Measurements from ENCODE around the gene KCNG1. TPM values are rescaled to one million over a fixed set of nuclear protein-coding genes. Genes with fewer than 3 reads are reported as not detected.

KCNG1 gene
- total and polyA plus RNA-seq, 2 of the 13 experiments (the other 11 are each of a cell fraction or from before 2014, with no cell fraction given) = not detected

DNA sequence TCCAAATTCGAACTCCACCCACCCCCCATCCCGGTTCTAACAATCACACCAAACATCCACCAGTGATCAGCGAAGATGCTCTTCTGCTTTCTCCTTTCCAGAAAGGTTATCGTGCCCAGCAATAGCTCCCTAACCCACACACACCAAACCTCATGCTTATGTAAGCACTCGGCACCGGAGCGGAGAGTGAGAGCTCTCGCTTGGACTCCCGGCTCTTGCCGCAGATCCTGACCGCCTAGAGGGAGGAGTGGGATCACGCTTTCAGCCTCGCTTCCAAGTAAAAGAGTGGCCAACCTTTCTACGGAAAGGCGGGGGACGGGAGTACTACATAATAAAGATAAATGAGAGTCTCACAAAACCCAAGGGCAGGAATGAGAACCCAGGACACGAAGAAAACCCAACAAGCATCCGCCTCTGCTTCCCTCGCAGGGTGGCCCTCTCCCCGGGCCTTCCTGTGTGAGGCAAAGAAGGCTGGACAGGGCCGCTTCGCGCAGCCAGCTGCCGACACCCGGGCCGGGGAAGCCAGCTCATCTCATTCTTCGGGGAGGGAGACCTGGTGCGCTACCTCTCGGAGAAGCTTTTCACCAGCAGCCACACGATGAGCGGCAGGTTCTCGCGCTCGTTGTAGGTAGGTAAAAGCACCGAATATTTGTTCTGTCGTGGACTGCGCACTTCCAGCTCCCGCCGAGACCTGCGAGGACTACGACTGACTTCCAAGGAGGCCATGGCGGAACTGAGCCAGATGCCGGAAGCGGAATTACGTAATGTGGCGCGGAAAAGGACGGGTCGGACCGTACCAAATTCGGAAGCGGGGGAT is 64.9 kb downstream of the KCNG1 start, which contains the start of gene DPM1 (continued):
- TF ChIP-seq PAX8 (CRISPR knock-in tag; IDR thresholded peaks at IDR 0.05; ENCODE audit: borderline replicate concordance) (no peak), KMT2A (CRISPR knock-in tag; IDR thresholded peaks at IDR 0.05) (peak; percentile 96), ZNF20 (CRISPR knock-in tag; IDR thresholded peaks at IDR 0.05) (no peak), PHB2 (IDR thresholded peaks at IDR 0.05; ENCODE audit: partially characterized antibody) (no peak), ZNF432 (CRISPR knock-in tag; IDR thresholded peaks at IDR 0.05; ENCODE audit: borderline replicate concordance) (no peak; the same call in 1 of the 2 replicates), ZNF883 (CRISPR knock-in tag; IDR thresholded peaks at IDR 0.05; ENCODE audit: not compliant biosample characterization) (peak; percentile 18), YY1 (IDR thresholded peaks at IDR 0.05; ENCODE audit: insufficient read depth, insufficient replicate concordance, low read depth, low read length) (peak; percentile 91), ZNF101 (CRISPR knock-in tag; IDR thresholded peaks at IDR 0.05; ENCODE audit: borderline replicate concordance, low read depth) (no peak), ZFP91 (CRISPR knock-in tag; IDR thresholded peaks at IDR 0.05; ENCODE audit: borderline replicate concordance) (peak; percentile 76; the same call in 1 of the 2 replicates), RARA (CRISPR knock-in tag; IDR thresholded peaks at IDR 0.05) (no peak), ZNF333 (CRISPR knock-in tag; IDR thresholded peaks at IDR 0.05; ENCODE audit: borderline replicate concordance) (no peak), ZNF33B (CRISPR knock-in tag; IDR thresholded peaks at IDR 0.05) (peak; percentile 66; the same call in 1 of the 2 replicates), ZBTB7B (CRISPR knock-in tag; IDR thresholded peaks at IDR 0.05) (peak; percentile 51), RORA (CRISPR knock-in tag; IDR thresholded peaks at IDR 0.05) (no peak), ZNF451 (CRISPR knock-in tag; IDR thresholded peaks at IDR 0.05) (no peak), FOSL2 (CRISPR knock-in tag; IDR thresholded peaks at IDR 0.05) (peak; percentile 50), RBFOX2 (IDR thresholded peaks at IDR 0.05; ENCODE audit: low read depth, low read length) (no peak; the same call in 1 of the 2 replicates), NFE2 (CRISPR knock-in tag; IDR thresholded peaks at IDR 0.05) (no peak), ZNF577 (CRISPR knock-in tag; IDR thresholded peaks at IDR 0.05; ENCODE audit: borderline replicate concordance, low read depth) (no peak), JUND (CRISPR knock-in tag; IDR thresholded peaks at IDR 0.05) (peak; percentile 69)
- TF ChIP-seq, protein P1, sequence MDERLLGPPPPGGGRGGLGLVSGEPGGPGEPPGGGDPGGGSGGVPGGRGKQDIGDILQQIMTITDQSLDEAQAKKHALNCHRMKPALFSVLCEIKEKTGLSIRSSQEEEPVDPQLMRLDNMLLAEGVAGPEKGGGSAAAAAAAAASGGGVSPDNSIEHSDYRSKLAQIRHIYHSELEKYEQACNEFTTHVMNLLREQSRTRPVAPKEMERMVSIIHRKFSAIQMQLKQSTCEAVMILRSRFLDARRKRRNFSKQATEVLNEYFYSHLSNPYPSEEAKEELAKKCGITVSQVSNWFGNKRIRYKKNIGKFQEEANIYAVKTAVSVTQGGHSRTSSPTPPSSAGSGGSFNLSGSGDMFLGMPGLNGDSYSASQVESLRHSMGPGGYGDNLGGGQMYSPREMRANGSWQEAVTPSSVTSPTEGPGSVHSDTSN (CRISPR knock-in tag; IDR thresholded peaks at IDR 0.05) = no peak
- TF ChIP-seq, protein P2, sequence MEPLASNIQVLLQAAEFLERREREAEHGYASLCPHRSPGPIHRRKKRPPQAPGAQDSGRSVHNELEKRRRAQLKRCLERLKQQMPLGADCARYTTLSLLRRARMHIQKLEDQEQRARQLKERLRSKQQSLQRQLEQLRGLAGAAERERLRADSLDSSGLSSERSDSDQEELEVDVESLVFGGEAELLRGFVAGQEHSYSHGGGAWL (CRISPR knock-in tag; IDR thresholded peaks at IDR 0.05) = peak; percentile 95
- TF ChIP-seq, protein P3, sequence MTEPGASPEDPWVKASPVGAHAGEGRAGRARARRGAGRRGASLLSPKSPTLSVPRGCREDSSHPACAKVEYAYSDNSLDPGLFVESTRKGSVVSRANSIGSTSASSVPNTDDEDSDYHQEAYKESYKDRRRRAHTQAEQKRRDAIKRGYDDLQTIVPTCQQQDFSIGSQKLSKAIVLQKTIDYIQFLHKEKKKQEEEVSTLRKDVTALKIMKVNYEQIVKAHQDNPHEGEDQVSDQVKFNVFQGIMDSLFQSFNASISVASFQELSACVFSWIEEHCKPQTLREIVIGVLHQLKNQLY (CRISPR knock-in tag; IDR thresholded peaks at IDR 0.05) = peak; percentile 36; the same call in 1 of the 2 replicates
- TF ChIP-seq, protein P4, sequence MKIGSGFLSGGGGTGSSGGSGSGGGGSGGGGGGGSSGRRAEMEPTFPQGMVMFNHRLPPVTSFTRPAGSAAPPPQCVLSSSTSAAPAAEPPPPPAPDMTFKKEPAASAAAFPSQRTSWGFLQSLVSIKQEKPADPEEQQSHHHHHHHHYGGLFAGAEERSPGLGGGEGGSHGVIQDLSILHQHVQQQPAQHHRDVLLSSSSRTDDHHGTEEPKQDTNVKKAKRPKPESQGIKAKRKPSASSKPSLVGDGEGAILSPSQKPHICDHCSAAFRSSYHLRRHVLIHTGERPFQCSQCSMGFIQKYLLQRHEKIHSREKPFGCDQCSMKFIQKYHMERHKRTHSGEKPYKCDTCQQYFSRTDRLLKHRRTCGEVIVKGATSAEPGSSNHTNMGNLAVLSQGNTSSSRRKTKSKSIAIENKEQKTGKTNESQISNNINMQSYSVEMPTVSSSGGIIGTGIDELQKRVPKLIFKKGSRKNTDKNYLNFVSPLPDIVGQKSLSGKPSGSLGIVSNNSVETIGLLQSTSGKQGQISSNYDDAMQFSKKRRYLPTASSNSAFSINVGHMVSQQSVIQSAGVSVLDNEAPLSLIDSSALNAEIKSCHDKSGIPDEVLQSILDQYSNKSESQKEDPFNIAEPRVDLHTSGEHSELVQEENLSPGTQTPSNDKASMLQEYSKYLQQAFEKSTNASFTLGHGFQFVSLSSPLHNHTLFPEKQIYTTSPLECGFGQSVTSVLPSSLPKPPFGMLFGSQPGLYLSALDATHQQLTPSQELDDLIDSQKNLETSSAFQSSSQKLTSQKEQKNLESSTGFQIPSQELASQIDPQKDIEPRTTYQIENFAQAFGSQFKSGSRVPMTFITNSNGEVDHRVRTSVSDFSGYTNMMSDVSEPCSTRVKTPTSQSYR (CRISPR knock-in tag; IDR thresholded peaks at IDR 0.05; ENCODE audit: borderline replicate concordance) = peak; percentile 69; the same call in 1 of the 2 replicates
